ENCODE data around the gene GABRR3.
"Not testable (repeated sequence)": the region's sequence is repeated elsewhere in the genome, so short reads cannot be mapped to it uniquely, and the experiment has no call there.

Gene GABRR3

GRCh38 chr3:98021830-98022560 lies 13.1 kb downstream of the GABRR3 start:
- DNase-seq (ENCODE audit: low spot score): peak; percentile 7

DNA sequence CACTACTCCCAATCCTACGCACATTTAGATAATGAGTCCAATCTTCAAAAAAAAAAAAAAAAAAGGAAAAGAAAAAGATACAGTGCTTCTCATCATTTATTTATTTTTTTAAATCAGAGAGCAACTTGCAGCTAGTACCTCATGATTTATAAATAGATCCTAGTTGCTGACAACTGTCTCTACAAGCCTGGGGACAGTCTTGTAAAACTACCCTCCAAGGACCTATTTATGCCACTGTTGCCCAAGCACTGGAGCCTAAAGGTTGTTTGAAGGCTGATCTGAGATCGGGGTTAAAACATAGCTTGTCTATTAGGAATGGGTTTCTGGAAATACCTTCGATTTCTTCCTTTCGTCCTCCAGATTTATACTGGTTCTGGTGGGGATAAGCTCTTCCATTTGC lies 14.7 kb downstream of the GABRR3 start:
- DNase-seq (ENCODE audit: low spot score): no peak

GRCh38 chr3:98018301-98018700 lies 16.8 kb downstream of the GABRR3 start:
- DNase-seq (ENCODE audit: low spot score): no peak

GRCh38 chr3:98014268-98014585 lies 20.9 kb downstream of the GABRR3 start:
- DNase-seq (ENCODE audit: low spot score): no peak

GRCh38 chr3:98013411-98014267 lies 21.5 kb downstream of the GABRR3 start:
- DNase-seq (ENCODE audit: low spot score): no peak

GRCh38 chr3:98012979-98013378 lies 22.1 kb downstream of the GABRR3 start:
- no peak for DNase-seq (ENCODE audit: low spot score)

GRCh38 chr3:98010883-98011449 lies 24.1 kb downstream of the GABRR3 start:
- DNase-seq (ENCODE audit: low spot score): not testable (repeated sequence)

DNA sequence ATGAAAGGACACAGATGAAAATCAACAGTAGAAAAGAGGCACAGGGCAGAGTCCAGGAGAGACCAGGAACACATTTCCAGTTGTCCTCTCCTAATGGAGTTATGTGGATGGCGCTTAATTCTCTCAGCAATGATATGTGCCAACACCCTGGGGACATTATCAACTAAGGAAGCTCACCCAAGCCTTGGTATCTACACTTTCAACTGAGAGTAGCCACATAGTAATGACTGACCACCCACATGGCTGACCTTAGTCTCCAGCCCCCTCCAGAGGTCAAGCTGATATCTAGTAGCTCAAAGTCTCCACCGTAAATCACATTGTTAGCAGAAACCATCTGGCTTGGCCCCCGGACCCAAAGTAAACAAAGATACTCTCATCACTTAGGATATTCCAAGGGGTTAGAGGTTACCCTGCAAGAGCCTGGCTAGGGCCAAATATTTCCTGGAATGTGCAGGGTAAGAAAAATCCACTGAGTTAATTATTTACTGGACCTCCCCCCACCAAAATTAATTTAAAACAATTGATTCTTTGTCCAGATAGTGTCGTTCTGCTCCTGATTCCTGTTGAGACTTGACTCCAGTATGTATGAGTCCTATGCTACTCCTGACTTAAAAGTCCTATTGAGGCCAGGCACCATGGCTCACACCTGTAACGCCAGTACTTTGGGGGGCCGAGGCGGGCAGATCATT lies 24.8 kb downstream of the GABRR3 start:
- DNase-seq (ENCODE audit: low spot score): no peak

DNA sequence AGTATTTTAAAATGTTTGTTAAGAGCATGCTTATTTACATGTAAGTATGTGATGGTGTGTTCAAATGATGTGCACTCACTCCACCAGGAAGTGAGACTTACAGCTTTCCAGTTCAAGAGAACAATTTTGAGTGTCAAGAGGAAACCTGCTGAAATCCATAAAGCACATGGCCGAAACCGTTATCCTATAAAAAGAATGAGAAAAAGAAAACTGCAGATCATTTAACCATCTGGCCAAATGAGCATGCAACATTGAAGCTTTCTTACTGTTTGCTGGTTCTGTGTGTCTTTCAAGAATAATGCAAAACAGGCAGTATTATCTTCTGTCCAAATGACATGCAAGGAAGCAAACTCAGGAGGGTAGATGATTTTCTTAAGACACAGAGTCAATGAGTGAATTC lies 26.3 kb downstream of the GABRR3 start:
- DNase-seq (ENCODE audit: low spot score): no peak

GRCh38 chr3:98005438-98005837 lies 29.7 kb downstream of the GABRR3 start:
- no peak for DNase-seq (ENCODE audit: low spot score)

GRCh38 chr3:98004721-98005120 lies 30.4 kb downstream of the GABRR3 start:
- no peak for DNase-seq (ENCODE audit: low spot score)

DNA sequence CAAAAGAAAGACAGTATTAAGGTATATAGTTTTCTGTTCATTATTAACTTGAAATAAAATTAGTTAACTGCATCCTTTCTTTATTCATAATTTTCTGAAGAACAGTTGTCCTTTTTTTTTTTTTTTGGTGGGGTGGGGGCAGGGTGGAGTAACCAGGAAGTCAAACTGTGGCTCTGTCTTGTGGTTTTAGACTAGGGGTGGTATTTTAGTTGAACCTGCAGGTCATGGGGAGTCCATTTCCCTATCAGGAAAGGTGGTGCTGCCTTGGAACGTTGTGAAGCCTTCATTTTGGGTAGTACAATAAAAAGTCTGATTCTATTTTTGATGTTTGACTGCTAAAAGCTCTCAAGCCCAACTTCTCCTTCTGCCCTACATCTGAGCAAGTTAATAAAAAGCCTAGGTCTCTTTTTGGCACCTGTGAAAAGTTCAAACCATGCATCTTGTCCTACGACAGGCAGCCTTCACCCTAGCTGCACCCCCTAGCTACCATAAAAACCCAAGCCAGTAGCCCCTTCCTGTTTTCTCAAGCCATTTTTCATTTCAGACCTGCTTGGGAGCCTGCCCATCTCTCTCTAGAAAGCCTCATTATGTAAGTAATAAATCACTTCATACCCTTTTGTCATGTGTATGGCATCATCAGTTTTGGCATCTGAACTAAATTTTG lies 31.7 kb downstream of the GABRR3 start:
- DNase-seq (ENCODE audit: low spot score): no peak

DNA sequence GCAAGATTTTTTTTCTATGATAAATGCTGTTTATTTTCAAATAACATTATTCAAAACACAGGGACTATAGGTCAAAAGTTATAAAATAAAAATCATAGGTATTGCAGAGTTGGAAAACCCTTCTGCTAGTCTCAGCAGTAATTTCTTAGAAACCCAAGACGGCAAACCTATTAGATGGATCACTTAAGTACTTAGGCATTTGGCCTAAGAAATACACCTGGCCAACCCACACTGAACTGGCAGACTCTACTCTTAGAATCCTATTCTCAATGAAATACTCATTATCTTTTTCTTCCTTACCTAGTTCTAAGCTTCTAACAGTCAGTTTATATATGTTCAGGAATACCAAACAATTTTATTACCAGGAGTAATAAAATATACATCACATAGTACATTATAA lies 32.4 kb downstream of the GABRR3 start:
- DNase-seq (ENCODE audit: low spot score): no peak

DNA sequence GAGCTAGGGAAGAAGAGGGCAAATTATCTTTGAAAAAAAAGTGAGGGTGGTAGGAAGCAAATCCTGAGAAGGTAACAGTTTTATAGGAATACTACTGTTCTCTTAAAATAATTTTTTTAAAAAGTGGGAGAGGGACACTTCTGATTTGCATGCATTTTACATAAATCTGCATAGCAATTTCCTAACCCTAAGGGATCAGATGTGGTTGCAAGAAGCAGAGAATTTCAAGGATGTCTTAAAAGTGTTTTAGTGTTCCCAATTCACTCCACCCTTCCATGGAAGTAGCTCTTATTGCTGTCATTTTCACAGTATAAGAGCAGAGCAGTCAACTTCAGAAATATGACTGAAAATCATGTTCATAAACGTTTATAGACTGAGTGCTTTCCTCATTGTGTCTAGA lies 35.1 kb downstream of the GABRR3 start:
- DNase-seq (ENCODE audit: low spot score): no peak

- DNase-seq (ENCODE audit: low spot score): no peak
Measured at GRCh38 chr3:97999103-97999502, 36.0 kb downstream of the GABRR3 start.

DNA sequence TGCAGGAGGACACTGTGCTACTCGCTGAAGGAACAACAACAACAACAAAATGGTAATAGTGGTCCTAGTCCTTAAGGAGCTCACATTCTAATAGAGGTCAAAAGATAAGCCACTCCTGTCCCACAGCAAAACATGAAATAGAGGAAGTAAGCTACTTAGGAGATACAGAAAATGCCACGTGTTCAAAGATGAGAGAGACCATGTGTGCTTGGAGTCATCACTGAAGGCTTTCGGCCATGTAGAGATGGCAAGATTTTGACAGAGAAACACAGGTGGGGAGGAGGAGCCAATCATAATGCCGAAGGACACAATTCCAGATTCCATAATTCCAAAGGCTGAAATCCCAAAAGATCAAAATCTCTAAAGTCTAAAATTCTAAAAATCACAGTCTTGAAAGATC lies 38.1 kb downstream of the GABRR3 start:
- DNase-seq (ENCODE audit: low spot score): no peak

DNA sequence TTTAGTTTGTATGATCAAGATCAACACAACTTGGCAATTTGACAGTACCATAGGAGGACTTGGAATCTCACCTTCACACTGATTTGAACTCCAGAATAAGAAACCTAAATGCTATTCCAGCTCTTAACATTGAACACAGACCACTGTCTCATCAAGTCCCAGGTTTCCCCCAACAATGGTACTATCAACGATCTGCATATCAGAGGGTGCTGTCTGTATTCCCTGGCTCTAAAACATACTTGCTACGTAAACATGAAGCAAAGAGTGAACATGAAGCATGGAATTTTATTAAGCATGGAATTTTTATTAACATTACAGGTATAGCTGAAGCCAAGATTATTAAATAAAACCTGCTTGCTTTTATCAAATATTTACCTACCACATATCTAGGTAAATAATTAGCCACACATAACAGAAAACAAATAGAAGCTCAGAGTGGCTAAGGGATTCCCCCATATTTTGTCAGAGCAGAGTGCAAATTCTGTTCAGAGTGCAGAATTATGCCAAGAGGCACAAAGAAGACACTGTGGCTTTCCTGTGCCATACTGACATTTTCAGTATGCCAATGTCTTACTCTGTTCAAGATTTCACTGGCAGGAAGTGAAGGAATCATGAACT lies 40.7 kb downstream of the GABRR3 start:
- no peak for DNase-seq (ENCODE audit: low spot score)

DNA sequence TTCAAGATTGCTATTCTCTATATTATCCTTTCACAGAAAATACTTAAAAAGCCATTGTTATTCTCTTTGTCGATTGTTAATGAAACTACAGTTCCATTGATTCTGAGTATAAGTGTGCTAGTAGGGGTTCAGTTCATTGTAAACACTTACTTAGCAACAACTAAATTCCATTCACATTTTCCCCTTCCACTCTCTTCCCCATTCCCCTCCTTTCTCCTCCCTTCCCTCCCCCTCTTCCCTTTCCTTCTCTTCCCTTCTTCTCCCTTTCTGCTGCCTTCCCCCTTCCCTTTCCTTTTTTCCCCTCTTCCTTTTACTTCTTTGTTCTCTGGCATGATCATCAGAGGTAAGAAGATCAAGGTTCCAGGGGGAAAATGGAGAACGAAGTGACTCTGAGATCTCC lies 41.6 kb downstream of the GABRR3 start:
- no peak for DNase-seq (ENCODE audit: low spot score)

DNA sequence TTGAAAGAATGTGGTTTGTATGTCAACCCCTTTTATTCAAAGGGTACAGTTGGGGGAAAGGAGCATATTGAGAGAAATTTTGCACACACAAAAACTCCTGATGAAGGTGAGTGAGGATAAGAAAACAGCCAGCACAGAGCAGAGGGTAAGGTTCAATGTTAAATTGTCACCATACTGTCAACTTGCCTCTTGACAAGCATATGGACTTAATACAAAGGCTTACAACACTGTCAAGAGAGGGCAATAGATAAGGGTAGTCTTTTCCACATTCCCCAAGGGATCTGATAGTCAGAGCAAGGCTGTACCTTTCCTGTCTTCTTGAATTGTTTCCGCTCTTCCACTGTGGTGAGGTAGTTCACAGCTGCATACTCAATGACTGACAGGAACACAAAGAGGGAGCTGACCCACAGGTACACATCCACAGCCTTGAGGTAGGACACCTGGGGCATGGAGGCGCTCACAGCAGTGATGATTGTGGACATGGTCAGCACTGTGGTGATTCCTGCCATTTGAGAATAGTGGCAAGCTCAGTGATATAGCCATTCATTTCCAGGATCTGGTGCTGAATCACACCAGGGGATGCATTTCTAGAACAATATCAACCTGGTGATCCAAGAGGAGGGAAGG lies 42.5 kb downstream of the GABRR3 start:
- no peak for DNase-seq (ENCODE audit: low spot score)

DNA sequence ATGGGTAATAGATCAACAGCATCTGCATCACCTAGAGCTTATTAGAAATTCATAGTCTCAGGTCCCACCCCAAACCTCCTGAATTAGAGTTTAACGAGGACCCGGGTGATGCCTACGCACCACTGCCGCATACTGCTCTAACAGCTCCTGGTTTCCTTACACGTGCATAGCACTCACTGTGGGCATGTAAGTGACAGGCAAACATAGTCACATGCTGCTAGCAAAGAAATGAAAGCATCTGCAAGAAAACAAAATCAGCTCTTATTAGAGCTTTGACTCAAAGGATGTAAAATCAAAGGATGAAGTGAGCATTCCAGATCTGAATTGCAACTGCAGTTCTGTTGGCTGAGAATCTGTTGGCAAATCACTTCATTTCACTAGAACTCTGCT lies 43.8 kb downstream of the GABRR3 start:
- DNase-seq (ENCODE audit: low spot score): no peak

- no peak for DNase-seq (ENCODE audit: low spot score)
Measured at GRCh38 chr3:97990624-97991292, 44.4 kb downstream of the GABRR3 start.

Data from AG08395 (cell line).